ENCODE results near the gene OGA. TPM values are rescaled to one million over a fixed set of nuclear protein-coding genes. Genes with fewer than 3 reads are reported as not detected.

Gene OGA
- total RNA-seq, 1 donor from 2014 or later, result 119 TPM

- Mint-ChIP-seq H3K36me3 (ENCODE audit: low read depth, unreplicated experiment) (peaks cover 3% of the 10 kb centered on the region), H3K4me1 (ENCODE audit: low read depth, unreplicated experiment) (peaks cover 8% of the 10 kb centered on the region), H3K4me3 (ENCODE audit: unreplicated experiment) (peak overlapping the region; percentile 96), H3K9me3 (ENCODE audit: unreplicated experiment) (no peaks in the 10 kb centered on the region), H3K27ac (ENCODE audit: unreplicated experiment) (no peak overlapping the region), H3K27me3 (ENCODE audit: low read depth, unreplicated experiment) (no peaks in the 10 kb centered on the region)
- H2AFZ ChIP-seq (ENCODE audit: low read depth, low read length), result no peak overlapping the region
- peaks cover 39% of the 10 kb centered on the region for H3K36me3 ChIP-seq (ENCODE audit: insufficient read depth, low read length)
- TF ChIP-seq EZH2 (IDR thresholded peaks at IDR 0.05; ENCODE audit: insufficient read depth, low read length), result no peak
- no peak overlapping the region for H3K27ac ChIP-seq (ENCODE audit: low read depth, low read length)
- H3K4me2 ChIP-seq (ENCODE audit: low read length), result no peak overlapping the region
- H3K27me3 ChIP-seq (ENCODE audit: insufficient read depth, low read length), result no peaks in the 10 kb centered on the region
- H3K4me1 ChIP-seq (ENCODE audit: insufficient read depth, low read length), result peaks cover 24% of the 10 kb centered on the region
- no peak for DNase-seq (ENCODE audit: low read depth)
- no peak for FAIRE-seq
- H3K79me2 ChIP-seq (ENCODE audit: insufficient read depth, low read length), result peaks cover 24% of the 10 kb centered on the region
- no peaks in the 10 kb centered on the region for H3K9me3 ChIP-seq (ENCODE audit: insufficient read depth, low read depth, low read length)
- H3K9ac ChIP-seq (ENCODE audit: low read length), result no peak overlapping the region
- no peak overlapping the region for H3K4me3 ChIP-seq (ENCODE audit: insufficient read depth, low read depth, low read length)
- H4K20me1 ChIP-seq (ENCODE audit: insufficient read depth, low read length), result peaks cover 60% of the 10 kb centered on the region
These were observed 33.7 kb downstream of the OGA start for GRCh38 chr10:101784558-101784957.

GRCh38 chr10:101783736-101784118, 34.5 kb downstream of the OGA start:
- Histone ChIP-seq H3K9ac (ENCODE audit: low read length) (peak overlapping the region; percentile 93), H4K20me1 (ENCODE audit: insufficient read depth, low read length) (peaks cover 68% of the 10 kb centered on the region), H3K36me3 (ENCODE audit: insufficient read depth, low read length) (peaks cover 32% of the 10 kb centered on the region), H3K4me3 (ENCODE audit: insufficient read depth, low read depth, low read length) (peak overlapping the region; percentile 83), H3K79me2 (ENCODE audit: insufficient read depth, low read length) (peaks cover 22% of the 10 kb centered on the region), H3K27me3 (ENCODE audit: insufficient read depth, low read length) (peaks cover 7% of the 10 kb centered on the region), H3K9me3 (ENCODE audit: insufficient read depth, low read depth, low read length) (no peaks in the 10 kb centered on the region), H2AFZ (ENCODE audit: low read depth, low read length) (no peak overlapping the region), H3K27ac (ENCODE audit: low read depth, low read length) (peak overlapping the region; percentile 29), H3K4me2 (ENCODE audit: low read length) (peak overlapping the region; percentile 89), H3K4me1 (ENCODE audit: insufficient read depth, low read length) (peaks cover 32% of the 10 kb centered on the region)
- peaks cover 11% of the 10 kb centered on the region for H3K4me1 Mint-ChIP-seq (ENCODE audit: low read depth, unreplicated experiment)
- FAIRE-seq (no peak), DNase-seq (ENCODE audit: low read depth) (no peak)
- peaks cover 4% of the 10 kb centered on the region for H3K27me3 Mint-ChIP-seq (ENCODE audit: low read depth, unreplicated experiment)
- TF ChIP-seq CTCF (IDR thresholded peaks at IDR 0.05; ENCODE audit: insufficient read depth, low read depth, low read length) (no peak), EZH2 (IDR thresholded peaks at IDR 0.05; ENCODE audit: insufficient read depth, low read length) (no peak)
- H3K36me3 Mint-ChIP-seq (ENCODE audit: low read depth, unreplicated experiment), result peaks cover 3% of the 10 kb centered on the region
- no peaks in the 10 kb centered on the region for H3K9me3 Mint-ChIP-seq (ENCODE audit: unreplicated experiment)
- peak overlapping the region; percentile 96 for H3K4me3 Mint-ChIP-seq (ENCODE audit: unreplicated experiment)
- peak overlapping the region; percentile 1 for H3K27ac Mint-ChIP-seq (ENCODE audit: unreplicated experiment)

GRCh38 chr10:101782811-101783735, 35.2 kb downstream of the OGA start, which contains the start of gene NPM3:
NPM3 (minus strand) TSS chr10:101783446; CDS start chr10:101783390, 56 bp downstream.
- Mint-ChIP-seq H3K27me3 (ENCODE audit: low read depth, unreplicated experiment) (peaks cover 6% of the 10 kb centered on the region), H3K9me3 (ENCODE audit: unreplicated experiment) (no peaks in the 10 kb centered on the region), H3K36me3 (ENCODE audit: low read depth, unreplicated experiment) (peaks cover 3% of the 10 kb centered on the region), H3K27ac (ENCODE audit: unreplicated experiment) (peak within 1 kb of the TSS; percentile 95), H3K4me1 (ENCODE audit: low read depth, unreplicated experiment) (peaks cover 12% of the 10 kb centered on the region), H3K4me3 (ENCODE audit: unreplicated experiment) (peak within 1 kb of the TSS; percentile 96)
- peak within 1 kb of the TSS; percentile 68 for H3K27ac ChIP-seq (ENCODE audit: low read depth, low read length)
- H3K79me2 ChIP-seq (ENCODE audit: insufficient read depth, low read length), result peaks cover 22% of the 10 kb centered on the region
- no peak for TF ChIP-seq EZH2 (IDR thresholded peaks at IDR 0.05; ENCODE audit: insufficient read depth, low read length)
- TF ChIP-seq CTCF (IDR thresholded peaks at IDR 0.05; ENCODE audit: insufficient read depth, low read depth, low read length), result no peak
- peaks cover 29% of the 10 kb centered on the region for H3K36me3 ChIP-seq (ENCODE audit: insufficient read depth, low read length)
- FAIRE-seq (no peak), DNase-seq (ENCODE audit: low read depth) (peak; percentile 55)
- no peaks in the 10 kb centered on the region for H3K9me3 ChIP-seq (ENCODE audit: insufficient read depth, low read depth, low read length)
- peak within 1 kb of the TSS; percentile 89 for H3K4me2 ChIP-seq (ENCODE audit: low read length)
- H3K4me1 ChIP-seq (ENCODE audit: insufficient read depth, low read length), result peaks cover 33% of the 10 kb centered on the region
- H3K4me3 ChIP-seq (ENCODE audit: insufficient read depth, low read depth, low read length), result peak within 1 kb of the TSS; percentile 83
- H3K27me3 ChIP-seq (ENCODE audit: insufficient read depth, low read length), result peaks cover 12% of the 10 kb centered on the region
- H2AFZ ChIP-seq (ENCODE audit: low read depth, low read length), result peak within 1 kb of the TSS; percentile 55
- H3K9ac ChIP-seq (ENCODE audit: low read length), result peak within 1 kb of the TSS; percentile 93
- H4K20me1 ChIP-seq (ENCODE audit: insufficient read depth, low read length), result peaks cover 68% of the 10 kb centered on the region
